Activated T-cell treated with anti-CD3 and anti-CD28 coated beads, Interleukin-2, amount 50 U/mL, for 72 hours (primary cell): ENCODE data around the gene LTV1. TPM values are rescaled to one million over a fixed set of nuclear protein-coding genes. Genes with fewer than 3 reads are reported as not detected.
"Not testable (repeated sequence)": the region's sequence is repeated elsewhere in the genome, so short reads cannot be mapped to it uniquely, and the experiment has no call there.

Experiments
- ATAC-seq, 2 donors: fragments of 150-1000 bp; cut with Tn5 transposase; replicated peaks in 1 of 2; 2 replicates each; pipeline ENCODE4 v1.10.0; 2021; ENCODE audit warnings: moderate library complexity in 2 of 2, mild to moderate bottlenecking in 1 of 2
- DNase-seq, 2 donors: peaks; one replicate each; pipeline ENCODE4 v3.0.0; 2021 to 2022; ENCODE audit warnings: mixed read lengths in 1 of 2
- H3K27ac Mint-ChIP-seq: one replicate; pipeline ENCODE4 v1.8.0; 2022; ENCODE audit warnings: mild to moderate bottlenecking, moderate library complexity, mixed read lengths
- H3K27me3 Mint-ChIP-seq: one replicate; pipeline ENCODE4 v1.8.0; 2022; ENCODE audit warnings: low read depth, mixed read lengths
- H3K36me3 Mint-ChIP-seq, 2 donors: one replicate each; pipeline ENCODE4 v1.8.0; 2022; ENCODE audit warnings: mixed read lengths in 2 of 2, mild to moderate bottlenecking in 1 of 2; ENCODE audit not compliant: insufficient read depth in 2 of 2
- H3K4me1 Mint-ChIP-seq: one replicate; pipeline ENCODE4 v1.8.0; 2022; ENCODE audit warnings: low read depth, mixed read lengths
- H3K4me3 Mint-ChIP-seq, 2 donors: one replicate each; pipeline ENCODE4 v1.8.0; 2022; ENCODE audit warnings: mild to moderate bottlenecking in 2 of 2, mixed read lengths in 2 of 2, moderate library complexity in 2 of 2
- H3K9me3 Mint-ChIP-seq, 2 donors: one replicate each; pipeline ENCODE4 v1.8.0; 2022; ENCODE audit warnings: mixed read lengths in 2 of 2
- total RNA-seq, 2 donors: library from RNA; stranded (reverse); gene quantifications; one replicate each; pipeline ENCODE4 v1.2.3, GENCODE V29; 2022

LTV1 gene
- 10 to 100 TPM; 19.9 to 24.2 TPM for total RNA-seq

GRCh38 chr6:143842902-143843676 lies at the start of gene LTV1:
TSS of gene LTV1 (plus strand) at chr6:143843338. CDS start at chr6:143843478, 140 bp downstream.
- H3K4me1 Mint-ChIP-seq, result peaks cover 31% of the 10 kb centered on the region
- peaks cover 11 to 30% of the 10 kb centered on the region in 2 donors for H3K36me3 Mint-ChIP-seq
- peak within 1 kb of the TSS; percentile 96 to 98 for H3K4me3 Mint-ChIP-seq
- ATAC-seq, result peak; percentile 98 to 99
- no peaks in the 10 kb centered on the region for H3K27me3 Mint-ChIP-seq
- peak; percentile 93 to 95 for DNase-seq
- no peaks in the 10 kb centered on the region for H3K9me3 Mint-ChIP-seq
- H3K27ac Mint-ChIP-seq, result peak within 1 kb of the TSS; percentile 98

GRCh38 chr6:143796551-143796950 lies 46.6 kb upstream of the LTV1 start:
- peaks cover 32 to 45% of the 10 kb centered on the region in 2 donors for H3K36me3 Mint-ChIP-seq
- not testable (repeated sequence) for H3K4me3 Mint-ChIP-seq, ATAC-seq, H3K27me3 Mint-ChIP-seq, DNase-seq, H3K27ac Mint-ChIP-seq, H3K4me1 Mint-ChIP-seq
- peaks cover 21 to 25% of the 10 kb centered on the region in 2 donors for H3K9me3 Mint-ChIP-seq

GRCh38 chr6:143798487-143798886 lies 44.7 kb upstream of the LTV1 start:
- not testable (repeated sequence) for H3K27ac Mint-ChIP-seq, ATAC-seq, H3K4me1 Mint-ChIP-seq, DNase-seq, H3K27me3 Mint-ChIP-seq, H3K4me3 Mint-ChIP-seq
- H3K36me3 Mint-ChIP-seq, result peaks cover 21 to 42% of the 10 kb centered on the region in 2 donors
- H3K9me3 Mint-ChIP-seq, result peaks cover 12 to 17% of the 10 kb centered on the region in 2 donors

- Mint-ChIP-seq H3K27ac (peak overlapping the region; percentile 6), H3K9me3 (peaks cover 10 to 13% of the 10 kb centered on the region in 2 donors), H3K27me3 (no peaks in the 10 kb centered on the region), H3K4me1 (peaks cover 50% of the 10 kb centered on the region), H3K4me3 (no peak overlapping the region), H3K36me3 (peaks cover 17 to 39% of the 10 kb centered on the region in 2 donors)
- no peak for ATAC-seq
- no peak for DNase-seq
Measured at GRCh38 chr6:143802833-143803565, 40.1 kb upstream of the LTV1 start.

GRCh38 chr6:143803769-143804568 lies 39.2 kb upstream of the LTV1 start:
- H3K27me3 Mint-ChIP-seq, result no peaks in the 10 kb centered on the region
- ATAC-seq (no peak), DNase-seq (no peak)
- H3K9me3 Mint-ChIP-seq, result peaks cover 8 to 10% of the 10 kb centered on the region in 2 donors
- peak overlapping the region; percentile 65 for H3K27ac Mint-ChIP-seq
- H3K4me3 Mint-ChIP-seq, result no peak overlapping the region
- peaks cover 50% of the 10 kb centered on the region for H3K4me1 Mint-ChIP-seq
- H3K36me3 Mint-ChIP-seq, result peaks cover 13 to 32% of the 10 kb centered on the region in 2 donors

- Mint-ChIP-seq H3K4me3 (peak overlapping the region; percentile 39 to 44), H3K27ac (peak overlapping the region; percentile 65), H3K27me3 (no peaks in the 10 kb centered on the region), H3K4me1 (peaks cover 50% of the 10 kb centered on the region), H3K9me3 (peaks cover 0 to 1% of the 10 kb centered on the region in 2 donors), H3K36me3 (peaks cover 5 to 23% of the 10 kb centered on the region in 2 donors)
- no peak for DNase-seq
- no peak for ATAC-seq
Measured at GRCh38 chr6:143804835-143805239, 38.3 kb upstream of the LTV1 start.

- peaks cover 0 to 8% of the 10 kb centered on the region in 2 donors for H3K36me3 Mint-ChIP-seq
- no peaks in the 10 kb centered on the region for H3K27me3 Mint-ChIP-seq
- H3K4me3 Mint-ChIP-seq, result peak overlapping the region; percentile 56 to 67
- peaks cover 50% of the 10 kb centered on the region for H3K4me1 Mint-ChIP-seq
- peak; percentile 80 to 83 for DNase-seq
- no peaks in the 10 kb centered on the region for H3K9me3 Mint-ChIP-seq
- H3K27ac Mint-ChIP-seq, result peak overlapping the region; percentile 91
- ATAC-seq, result peak; percentile 88 to 90
Measured at GRCh38 chr6:143806282-143807102, 36.6 kb upstream of the LTV1 start.

- Mint-ChIP-seq H3K9me3 (no peaks in the 10 kb centered on the region), H3K27me3 (no peaks in the 10 kb centered on the region), H3K4me3 (peak overlapping the region; percentile 56 to 67), H3K4me1 (peaks cover 50% of the 10 kb centered on the region), H3K36me3 (peaks cover 0 to 3% of the 10 kb centered on the region in 2 donors), H3K27ac (peak overlapping the region; percentile 91)
- ATAC-seq, result peak in 1 of 2 donors; percentile 52
- DNase-seq, result no peak
Measured at GRCh38 chr6:143807103-143807772, 35.9 kb upstream of the LTV1 start.

- ATAC-seq, result no peak
- peaks cover 22% of the 10 kb centered on the region for H3K4me1 Mint-ChIP-seq
- no peaks in the 10 kb centered on the region for H3K27me3 Mint-ChIP-seq
- H3K36me3 Mint-ChIP-seq, result no peaks in the 10 kb centered on the region
- no peak for DNase-seq
- no peaks in the 10 kb centered on the region for H3K9me3 Mint-ChIP-seq
- no peak overlapping the region for H3K4me3 Mint-ChIP-seq
- H3K27ac Mint-ChIP-seq, result no peak overlapping the region
Measured at GRCh38 chr6:143810745-143811144, 32.4 kb upstream of the LTV1 start.

- Mint-ChIP-seq H3K27me3 (no peaks in the 10 kb centered on the region), H3K27ac (no peak overlapping the region), H3K4me3 (no peak overlapping the region), H3K36me3 (no peaks in the 10 kb centered on the region), H3K4me1 (peaks cover 13% of the 10 kb centered on the region), H3K9me3 (no peaks in the 10 kb centered on the region)
- DNase-seq, result no peak
- ATAC-seq, result no peak
Measured at GRCh38 chr6:143811501-143812157, 31.5 kb upstream of the LTV1 start.

- ATAC-seq, result no peak
- H3K4me1 Mint-ChIP-seq, result no peaks in the 10 kb centered on the region
- no peaks in the 10 kb centered on the region for H3K9me3 Mint-ChIP-seq
- DNase-seq, result no peak
- no peaks in the 10 kb centered on the region for H3K27me3 Mint-ChIP-seq
- H3K27ac Mint-ChIP-seq, result no peak overlapping the region
- no peak overlapping the region for H3K4me3 Mint-ChIP-seq
- H3K36me3 Mint-ChIP-seq, result no peaks in the 10 kb centered on the region
Measured at GRCh38 chr6:143817621-143818020, 25.5 kb upstream of the LTV1 start.
